HCT116 (cell line): ENCODE measurements around the gene MOV10L1. TPM values are rescaled to one million over a fixed set of nuclear protein-coding genes. Genes with fewer than 3 reads are reported as not detected.

ENCODE experiments used
- ATAC-seq: fragments of 200-7000 bp; cut with Tn5 transposase; 2 replicates; pipeline ENCODE4 v1.9.1; 2020; ENCODE audit warnings: mild to moderate bottlenecking, moderate library complexity
- BruUV-seq: library from RNA; stranded (reverse); fragments of 400-500 nt; replicated peaks from 2 replicates; lab custom pipeline; 2021; lab: Mats Ljungman, UMichigan
- CTCF ChIA-PET: fragments of 300-600 bp; sonication (Branson Sonifier 250); formaldehyde crosslinking; loops from one replicate; lab custom pipeline; 2021; ENCODE audit warnings: antibody characterized with exemption; lab: Charles Lee
- POLR2A ChIA-PET: fragments of 300-600, 350-600 bp; sonication (Branson Sonifier 250); formaldehyde crosslinking; loops from one replicate; lab custom pipeline; 2021; ENCODE audit warnings: antibody characterized with exemption; lab: Charles Lee
- RAD21 ChIA-PET, 2 experiments: fragments of 300-600 bp; sonication (Branson Sonifier 250); formaldehyde crosslinking; loops; one replicate each; lab custom pipeline; 2023; ENCODE audit warnings: low total read pairs in 2 of 2; ENCODE audit not compliant: uncharacterized antibody in 2 of 2, unreplicated experiment in 2 of 2, low non-redundant PET in 1 of 2; lab: Charles Lee
- DNase-seq: peaks from one replicate; pipeline ENCODE4 v3.0.0-alpha.2; 2010; ENCODE audit warnings: low read depth, low spot score
- H2AFZ ChIP-seq: fragments of 200-600 bp; shearing (Covaris generic), sonication (generic); 2 replicates; pipeline ENCODE4 v1.6.1; 2017; ENCODE audit warnings: low read depth, mixed run types, mixed read lengths, antibody characterized with exemption, low read length; ENCODE audit not compliant: poor library complexity, severe bottlenecking
- H3K27ac ChIP-seq: 2 replicates; pipeline ENCODE4 v1.5.1; 2012; ENCODE audit warnings: low read depth, low read length
- H3K27me3 ChIP-seq: fragments of 200-600 bp; sonication (generic); 2 replicates; pipeline ENCODE4 v1.6.1; 2016; ENCODE audit warnings: mixed run types, low read length, mixed read lengths; ENCODE audit not compliant: insufficient read depth
- H3K36me3 ChIP-seq, 2 experiments: fragments of 200-500 bp in 1 of 2; fragments of 200-600 bp in 1 of 2; sonication (Bioruptor generic) in 1 of 2; sonication (generic) in 1 of 2; 2 replicates each; pipeline versions ENCODE4 v1.5.1 to v1.6.1; 2014 to 2016; ENCODE audit warnings: low read length in 2 of 2, inconsistent platforms in 1 of 2, mixed read lengths in 1 of 2, mixed run types in 1 of 2; ENCODE audit not compliant: insufficient read depth in 2 of 2, control insufficient read depth in 1 of 2
- H3K4me1 ChIP-seq, 2 experiments: fragments of 200-600 bp in 1 of 2; sonication (generic) in 1 of 2; 2 replicates each; pipeline versions ENCODE4 v1.5.1 to v1.6.1; 2012 to 2017; ENCODE audit warnings: low read length in 2 of 2, inconsistent platforms in 1 of 2, mild to moderate bottlenecking in 1 of 2, mixed read lengths in 1 of 2, mixed run types in 1 of 2, moderate library complexity in 1 of 2; ENCODE audit not compliant: insufficient read depth in 2 of 2, control insufficient read depth in 1 of 2
- H3K4me2 ChIP-seq: fragments of 200-600 bp; sonication (generic); 2 replicates; pipeline ENCODE4 v1.6.1; 2017; ENCODE audit warnings: mixed run types, low read length, mixed read lengths
- H3K4me3 ChIP-seq, 2 experiments: fragments of 200-600 bp in 1 of 2; sonication (generic) in 1 of 2; replicated peaks in 1 of 2; 2 replicates each; pipeline ENCODE4 v1.5.1; 2011 to 2016; ENCODE audit warnings: low read length in 2 of 2, control low read depth in 1 of 2, low read depth in 1 of 2, mild to moderate bottlenecking in 1 of 2, mixed read lengths in 1 of 2, mixed run types in 1 of 2
- H3K79me2 ChIP-seq: fragments of 200-600 bp; sonication (generic); 2 replicates; pipeline ENCODE4 v1.6.1; 2017; ENCODE audit warnings: mild to moderate bottlenecking, mixed run types, low read length, moderate library complexity, mixed read lengths; ENCODE audit not compliant: insufficient read depth
- H3K9ac ChIP-seq: fragments of 200-600 bp; sonication (generic); 2 replicates; pipeline ENCODE4 v1.6.1; 2016; ENCODE audit warnings: low read length, mixed read lengths
- H3K9me2 ChIP-seq: fragments of 200-600 bp; sonication (generic), shearing (Covaris generic); 2 replicates; pipeline ENCODE4 v1.6.1; 2017; ENCODE audit warnings: mixed run types, mild to moderate bottlenecking, moderate library complexity; ENCODE audit not compliant: insufficient read depth
- H3K9me3 ChIP-seq, 2 experiments: fragments of 200-500 bp in 1 of 2; fragments of 200-600 bp in 1 of 2; sonication (Bioruptor generic) in 1 of 2; sonication (generic) in 1 of 2; 2 replicates each; pipeline ENCODE4 v1.6.1; 2014 to 2017; ENCODE audit warnings: low read length in 2 of 2, mixed read lengths in 2 of 2, inconsistent platforms in 1 of 2, low read depth in 1 of 2, mild to moderate bottlenecking in 1 of 2, mixed run types in 1 of 2, moderate library complexity in 1 of 2; ENCODE audit not compliant: control insufficient read depth in 1 of 2, insufficient read depth in 1 of 2
- H4K20me1 ChIP-seq: fragments of 200-600 bp; sonication (generic), shearing (Covaris generic); 2 replicates; pipeline ENCODE4 v1.6.1; 2017; ENCODE audit warnings: mixed run types, mild to moderate bottlenecking, moderate library complexity; ENCODE audit not compliant: insufficient read depth
- CBX3 ChIP-seq: IDR thresholded peaks from 2 replicates; pipeline ENCODE4 v1.6.1; 2012; ENCODE audit warnings: low read depth
- CEBPB ChIP-seq: IDR thresholded peaks from 2 replicates; pipeline ENCODE4 v1.6.1; 2012; ENCODE audit warnings: low read depth
- EGR1 ChIP-seq: IDR thresholded peaks from 2 replicates; pipeline ENCODE4 v1.6.1; 2012; ENCODE audit warnings: low read depth
- ELF1 ChIP-seq: IDR thresholded peaks from 2 replicates; pipeline ENCODE4 v1.6.1; 2012; ENCODE audit warnings: low read depth, borderline replicate concordance
- EZH2 ChIP-seq: fragments of 200-600 bp; sonication (generic); IDR thresholded peaks from 2 replicates; pipeline ENCODE4 v1.6.1; 2017; ENCODE audit warnings: antibody characterized with exemption, mixed run types
- FOSL1 ChIP-seq: IDR thresholded peaks from 2 replicates; pipeline ENCODE4 v1.6.1; 2012; ENCODE audit warnings: low read depth
- JUND ChIP-seq: IDR thresholded peaks from 2 replicates; pipeline ENCODE4 v1.6.1; 2012
- POLR2A ChIP-seq: IDR thresholded peaks from 2 replicates; pipeline ENCODE4 v1.7.0; 2011; ENCODE audit warnings: borderline replicate concordance; ENCODE audit not compliant: insufficient read depth, insufficient read length; ENCODE audit errors: extremely low read depth
- SP1 ChIP-seq: IDR thresholded peaks from 2 replicates; pipeline ENCODE4 v1.6.1; 2012; ENCODE audit warnings: low read depth
- SRF ChIP-seq: IDR thresholded peaks from 2 replicates; pipeline ENCODE4 v1.6.1; 2012; ENCODE audit warnings: low read depth
- TCF7L2 ChIP-seq: IDR thresholded peaks from 2 replicates; pipeline ENCODE4 v1.7.0; 2011; ENCODE audit warnings: borderline replicate concordance, inconsistent platforms; ENCODE audit not compliant: insufficient read depth, insufficient read length; ENCODE audit errors: extremely low read depth
- YY1 ChIP-seq: IDR thresholded peaks from 2 replicates; pipeline ENCODE4 v1.6.1; 2011; ENCODE audit warnings: low read length, low read depth, moderate library complexity, mild to moderate bottlenecking; ENCODE audit not compliant: insufficient replicate concordance; ENCODE audit errors: extremely low read depth
- ZBTB33 ChIP-seq: IDR thresholded peaks from 2 replicates; pipeline ENCODE4 v1.6.1; 2011; ENCODE audit warnings: mild to moderate bottlenecking, low read length, moderate library complexity; ENCODE audit not compliant: insufficient replicate concordance; ENCODE audit errors: extremely low read depth
- ZFX ChIP-seq: fragments of 450-650 bp; IDR thresholded peaks from 2 replicates; pipeline ENCODE4 v1.6.1; 2017
- intact Hi-C: fragments of 100-400 bp; cut with micrococcal nuclease; formaldehyde crosslinking; loops from 2 replicates; pipeline ENCODE4 v1.10.0; 2022
- total RNA-seq: library from RNA; stranded (reverse); gene quantifications from one replicate; pipeline ENCODE4 v1.2.1, GENCODE V29; 2021; ENCODE audit not compliant: unreplicated experiment
- TF ChIP-seq, protein P1 (sequence below): IDR thresholded peaks from 2 replicates; pipeline ENCODE4 v1.6.1; 2012
- TF ChIP-seq, protein P2 (sequence below), 3 experiments: fragments of 200-600 bp in 1 of 3; sonication (generic) in 1 of 3; IDR thresholded peaks in 2 of 3; conservative IDR thresholded peaks in 1 of 3; 2 replicates each; pipeline ENCODE4 v1.5.1; 2012 to 2017; ENCODE audit warnings: low read depth in 2 of 3, low read length in 2 of 3, antibody characterized with exemption in 1 of 3, borderline replicate concordance in 1 of 3, control low read depth in 1 of 3, mild to moderate bottlenecking in 1 of 3, mixed read lengths in 1 of 3, mixed run types in 1 of 3, moderate library complexity in 1 of 3; ENCODE audit not compliant: insufficient read depth in 1 of 3

The MOV10L1 gene
- total RNA-seq, 1 experiment from 2014 or later: not detected

DNA sequence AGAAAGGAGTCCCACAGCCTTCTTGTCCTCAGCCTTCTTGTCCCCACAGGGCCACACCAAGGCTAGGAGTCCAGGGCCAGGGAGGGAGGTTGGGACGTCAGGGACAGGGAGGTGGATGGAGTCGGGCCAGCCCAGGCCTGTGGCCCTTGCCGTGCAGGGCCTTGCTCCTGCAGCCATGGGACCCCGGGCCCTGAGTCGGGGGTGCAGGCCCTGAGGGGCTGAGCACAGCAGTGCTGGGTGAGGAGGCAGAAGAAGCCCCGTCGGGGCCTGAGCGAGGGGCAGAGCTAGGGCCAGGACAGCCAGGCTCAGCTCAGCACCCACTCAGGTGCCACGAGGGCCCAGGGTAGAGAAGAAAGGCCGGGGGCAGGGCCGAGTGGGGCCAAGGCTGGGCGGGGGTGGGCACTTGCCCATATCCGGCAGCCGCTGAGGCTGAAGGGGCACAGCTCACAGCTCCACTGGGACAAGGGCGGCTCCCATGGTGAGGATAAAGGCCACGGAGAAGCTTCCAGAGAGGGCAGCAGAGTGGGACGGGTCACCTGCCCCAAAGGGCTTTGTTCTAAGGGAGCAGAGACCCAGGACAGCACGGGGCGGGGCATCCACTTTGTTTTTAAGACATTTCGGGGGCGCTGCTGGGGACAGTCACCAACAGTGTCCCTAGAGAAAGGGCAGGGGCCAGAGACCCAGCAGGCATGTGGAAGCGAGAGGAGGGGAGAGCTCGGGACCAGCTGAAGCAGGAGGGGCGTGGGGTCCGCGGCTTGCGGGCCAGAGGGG, 8.2 kb upstream of the MOV10L1 start:
- peaks cover 0 to 1% of the 10 kb centered on the region in 2 experiments; a peak in 1 of 4 replicates for H3K9me3 ChIP-seq
- no peak for TF ChIP-seq SRF
- TF ChIP-seq POLR2A: no peak
- TF ChIP-seq ZBTB33: no peak
- TF ChIP-seq FOSL1: no peak
- no TSS peak for BruUV-seq
- no peaks in the 10 kb centered on the region for H3K36me3 ChIP-seq
- no peak overlapping the region for H2AFZ ChIP-seq
- ATAC-seq (no peak), DNase-seq (no peak)
- no peak overlapping the region for H3K4me2 ChIP-seq
- no peak overlapping the region for H3K4me3 ChIP-seq
- ChIA-PET POLR2A (no interaction called here), CTCF (no interaction called here), RAD21 (no interaction called here)
- H3K79me2 ChIP-seq: no peaks in the 10 kb centered on the region
- H3K27ac ChIP-seq: no peak overlapping the region
- H3K9ac ChIP-seq: no peak overlapping the region
- H4K20me1 ChIP-seq: no peaks in the 10 kb centered on the region
- no peaks in the 10 kb centered on the region for H3K27me3 ChIP-seq
- no peaks in the 10 kb centered on the region for H3K9me2 ChIP-seq
- peaks cover 0 to 10% of the 10 kb centered on the region in 2 experiments; a peak in 3 of 4 replicates for H3K4me1 ChIP-seq
- intact Hi-C loops: no loop called here

DNA sequence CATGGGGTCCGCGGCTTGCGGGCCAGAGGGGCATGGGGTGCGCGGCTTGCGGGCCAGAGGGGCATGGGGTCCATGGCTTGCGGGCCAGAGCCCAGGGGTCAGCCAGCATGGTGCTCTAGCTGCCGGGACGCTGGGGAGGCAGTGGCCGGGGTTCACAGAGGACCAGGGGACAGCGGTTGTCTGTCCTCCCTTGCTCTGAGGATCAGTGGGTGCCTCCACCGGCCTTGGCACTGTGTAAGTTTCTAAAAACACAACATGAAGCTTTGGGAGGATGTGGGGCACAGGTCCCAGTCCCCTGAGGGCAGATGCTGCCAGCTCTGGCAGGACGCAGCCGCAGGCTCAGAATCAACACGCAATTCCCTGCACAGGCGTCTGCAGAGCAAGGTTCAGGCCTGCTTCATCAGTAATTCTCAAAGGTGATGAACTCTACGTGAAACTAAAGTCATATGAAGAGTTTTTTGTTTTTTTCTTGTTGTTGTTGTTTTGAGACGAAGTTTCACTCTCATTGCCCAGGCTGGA, 7.5 kb upstream of the MOV10L1 start:
- Histone ChIP-seq H4K20me1 (no peaks in the 10 kb centered on the region), H2AFZ (no peak overlapping the region), H3K27ac (no peak overlapping the region), H3K4me2 (no peak overlapping the region), H3K27me3 (no peaks in the 10 kb centered on the region), H3K36me3 (no peaks in the 10 kb centered on the region), H3K9me2 (no peaks in the 10 kb centered on the region), H3K4me3 (no peak overlapping the region), H3K79me2 (no peaks in the 10 kb centered on the region), H3K9me3 (peaks cover 0 to 3% of the 10 kb centered on the region in 2 experiments; a peak in 1 of 4 replicates), H3K4me1 (peaks cover 0 to 10% of the 10 kb centered on the region in 2 experiments; a peak in 3 of 4 replicates), H3K9ac (no peak overlapping the region)
- intact Hi-C loops: no loop called here
- RAD21 ChIA-PET: no interaction called here
- BruUV-seq: no TSS peak
- ATAC-seq (no peak), DNase-seq (no peak)
- POLR2A ChIA-PET: no interaction called here
- CTCF ChIA-PET: no interaction called here
- TF ChIP-seq EGR1 (no peak), YY1 (no peak), SP1 (no peak), ZFX (no peak), ELF1 (no peak), TCF7L2 (no peak), FOSL1 (no peak), CEBPB (no peak), JUND (no peak), CBX3 (no peak), EZH2 (no peak)
- TF ChIP-seq, protein P1, sequence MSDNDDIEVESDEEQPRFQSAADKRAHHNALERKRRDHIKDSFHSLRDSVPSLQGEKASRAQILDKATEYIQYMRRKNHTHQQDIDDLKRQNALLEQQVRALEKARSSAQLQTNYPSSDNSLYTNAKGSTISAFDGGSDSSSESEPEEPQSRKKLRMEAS: no peak
- TF ChIP-seq, protein P2, sequence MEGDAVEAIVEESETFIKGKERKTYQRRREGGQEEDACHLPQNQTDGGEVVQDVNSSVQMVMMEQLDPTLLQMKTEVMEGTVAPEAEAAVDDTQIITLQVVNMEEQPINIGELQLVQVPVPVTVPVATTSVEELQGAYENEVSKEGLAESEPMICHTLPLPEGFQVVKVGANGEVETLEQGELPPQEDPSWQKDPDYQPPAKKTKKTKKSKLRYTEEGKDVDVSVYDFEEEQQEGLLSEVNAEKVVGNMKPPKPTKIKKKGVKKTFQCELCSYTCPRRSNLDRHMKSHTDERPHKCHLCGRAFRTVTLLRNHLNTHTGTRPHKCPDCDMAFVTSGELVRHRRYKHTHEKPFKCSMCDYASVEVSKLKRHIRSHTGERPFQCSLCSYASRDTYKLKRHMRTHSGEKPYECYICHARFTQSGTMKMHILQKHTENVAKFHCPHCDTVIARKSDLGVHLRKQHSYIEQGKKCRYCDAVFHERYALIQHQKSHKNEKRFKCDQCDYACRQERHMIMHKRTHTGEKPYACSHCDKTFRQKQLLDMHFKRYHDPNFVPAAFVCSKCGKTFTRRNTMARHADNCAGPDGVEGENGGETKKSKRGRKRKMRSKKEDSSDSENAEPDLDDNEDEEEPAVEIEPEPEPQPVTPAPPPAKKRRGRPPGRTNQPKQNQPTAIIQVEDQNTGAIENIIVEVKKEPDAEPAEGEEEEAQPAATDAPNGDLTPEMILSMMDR (IDR thresholded peaks at IDR 0.05 in 2 of 3, conservative IDR thresholded peaks at IDR 0.05 in 1 of 3; ENCODE audit: borderline replicate concordance in 1 of 3, insufficient read depth in 1 of 3, low read depth in 2 of 3, low read length in 2 of 3): no peak
